Measurements from ENCODE around the gene FJX1.
"Not testable (repeated sequence)": the region's sequence is repeated elsewhere in the genome, so short reads cannot be mapped to it uniquely, and the experiment has no call there.

FJX1 gene

DNA sequence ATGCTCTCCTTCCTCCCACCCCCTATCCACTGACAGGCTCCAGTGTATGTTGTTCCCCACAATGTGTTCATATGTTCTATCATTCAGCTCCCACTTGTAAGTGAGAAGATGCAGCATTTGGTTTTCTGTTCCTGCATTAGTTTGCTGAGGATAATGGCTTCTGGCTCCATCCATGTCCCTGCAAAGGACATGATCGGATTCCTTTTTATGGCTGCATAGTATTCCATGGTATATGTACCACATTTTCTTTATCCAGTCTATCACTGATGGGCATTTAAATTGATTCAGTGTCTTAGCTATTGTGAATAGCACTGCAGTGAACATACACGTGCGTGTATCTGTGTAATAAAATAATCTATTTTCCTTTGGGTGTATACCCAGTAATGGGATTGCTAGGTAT is 50.1 kb downstream of the FJX1 start:
- not testable (repeated sequence) for DNase-seq (ENCODE audit: low read depth in 2 of 2)

All from activated CD8-positive, alpha-beta memory T cell treated with anti-CD3 and anti-CD28 coated beads for 4 hours (primary cell).